CD14-positive monocyte (primary cell): Measurements from ENCODE around the gene HAPLN1. TPM values are rescaled to one million over a fixed set of nuclear protein-coding genes. Genes with fewer than 3 reads are reported as not detected.

Experiments
- DNase-seq, 3 donors: peaks; one replicate each; pipeline ENCODE4 v3.0.0-alpha.2; 2011 to 2022
- H2AFZ ChIP-seq: 2 replicates; pipeline ENCODE4 v1.6.0; 2012; ENCODE audit warnings: mild to moderate bottlenecking, low read depth, low read length, inconsistent platforms; ENCODE audit not compliant: insufficient read depth, poor library complexity, severe bottlenecking
- H3K27ac ChIP-seq, 2 donors: 1 replicate in 1 of 2; 2 replicates in 1 of 2; pipeline ENCODE4 v1.5.1; 2012 to 2013; ENCODE audit warnings: low read length in 2 of 2, control low read depth in 1 of 2, inconsistent platforms in 1 of 2, low read depth in 1 of 2, mild to moderate bottlenecking in 1 of 2
- H3K27me3 ChIP-seq, 2 donors: one replicate each; pipeline versions ENCODE4 v1.6.0 to v1.6.1; 2011 to 2013; ENCODE audit warnings: low read length in 2 of 2; ENCODE audit not compliant: control insufficient read depth in 2 of 2, insufficient read depth in 2 of 2
- H3K36me3 ChIP-seq, 2 donors: replicated peaks in 1 of 2; 1 replicate in 1 of 2; 2 replicates in 1 of 2; pipeline versions ENCODE4 v1.5.1 to v1.6.1; 2012 to 2013; ENCODE audit warnings: low read length in 2 of 2, control low read depth in 1 of 2, inconsistent platforms in 1 of 2, mild to moderate bottlenecking in 1 of 2; ENCODE audit not compliant: insufficient read depth in 2 of 2, control insufficient read depth in 1 of 2
- H3K4me1 ChIP-seq, 2 donors: 1 replicate in 1 of 2; 2 replicates in 1 of 2; pipeline versions ENCODE4 v1.5.1 to v1.6.1; 2012 to 2013; ENCODE audit warnings: low read length in 2 of 2, control low read depth in 1 of 2, inconsistent platforms in 1 of 2, mild to moderate bottlenecking in 1 of 2, moderate library complexity in 1 of 2; ENCODE audit not compliant: insufficient read depth in 2 of 2, control insufficient read depth in 1 of 2
- H3K4me2 ChIP-seq: replicated peaks from 2 replicates; pipeline ENCODE3; 2012; ENCODE audit warnings: low read length, moderate library complexity, mild to moderate bottlenecking; ENCODE audit not compliant: poor library complexity, severe bottlenecking; ENCODE audit errors: extremely low read depth
- H3K4me3 ChIP-seq, 3 experiments: fragments of 200-600 bp in 1 of 3; sonication (generic) in 1 of 3; replicated peaks in 1 of 3; 1 replicate in 2 of 3; 2 replicates in 1 of 3; pipeline ENCODE4 v1.5.1; 2011 to 2013; ENCODE audit warnings: low read length in 3 of 3, mild to moderate bottlenecking in 3 of 3, control low read depth in 2 of 3, low read depth in 2 of 3, inconsistent platforms in 1 of 3, moderate library complexity in 1 of 3
- H3K79me2 ChIP-seq: 2 replicates; pipeline ENCODE4 v1.6.0; 2012; ENCODE audit warnings: mild to moderate bottlenecking, control low read depth, inconsistent platforms, low read length, moderate library complexity; ENCODE audit not compliant: insufficient read depth
- H3K9ac ChIP-seq: 2 replicates; pipeline ENCODE4 v1.6.0; 2017; ENCODE audit warnings: low read length, mild to moderate bottlenecking; ENCODE audit not compliant: insufficient read depth, poor library complexity, severe bottlenecking
- H3K9me3 ChIP-seq, 2 donors: replicated peaks in 1 of 2; 1 replicate in 1 of 2; 2 replicates in 1 of 2; pipeline versions ENCODE4 v1.5.1 to v1.6.1; 2012 to 2013; ENCODE audit warnings: low read length in 2 of 2, control low read depth in 1 of 2; ENCODE audit not compliant: control insufficient read depth in 1 of 2, insufficient read depth in 1 of 2
- H4K20me1 ChIP-seq: 2 replicates; pipeline ENCODE4 v1.6.0; 2012; ENCODE audit warnings: mild to moderate bottlenecking, low read length, control low read depth, moderate library complexity; ENCODE audit not compliant: insufficient read depth
- H3K27ac Mint-ChIP-seq, 7 donors: one replicate each; pipeline ENCODE4 v1.8.0; 2020; ENCODE audit warnings: mild to moderate bottlenecking in 7 of 7, mixed read lengths in 7 of 7, moderate library complexity in 6 of 7, inconsistent platforms in 2 of 7
- H3K27me3 Mint-ChIP-seq, 3 donors: one replicate each; pipeline ENCODE4 v1.8.0; 2021 to 2022; ENCODE audit warnings: low read depth in 3 of 3, mild to moderate bottlenecking in 3 of 3, mixed read lengths in 3 of 3, moderate library complexity in 3 of 3, inconsistent platforms in 1 of 3
- H3K36me3 Mint-ChIP-seq, 2 donors: one replicate each; pipeline ENCODE4 v1.8.0; 2020; ENCODE audit warnings: mixed read lengths in 2 of 2, inconsistent platforms in 1 of 2, mild to moderate bottlenecking in 1 of 2
- H3K4me1 Mint-ChIP-seq: one replicate; pipeline ENCODE4 v1.8.0; 2020; ENCODE audit warnings: mild to moderate bottlenecking, mixed read lengths
- H3K4me3 Mint-ChIP-seq, 2 donors: one replicate each; pipeline ENCODE4 v1.8.0; 2020; ENCODE audit warnings: mild to moderate bottlenecking in 2 of 2, mixed read lengths in 2 of 2, moderate library complexity in 1 of 2
- H3K9me3 Mint-ChIP-seq, 7 donors: one replicate each; pipeline ENCODE4 v1.8.0; 2020 to 2022; ENCODE audit warnings: mixed read lengths in 7 of 7, mild to moderate bottlenecking in 6 of 7, moderate library complexity in 6 of 7, inconsistent platforms in 2 of 7
- CTCF ChIP-seq: fragments of 200-600 bp; IDR thresholded peaks from one replicate; pipeline ENCODE4 v1.8.0; 2022; ENCODE audit warnings: antibody characterized with exemption, mild to moderate bottlenecking
- WGBS: methylation state at CpG from one replicate; pipeline ENCODE4 v1.1.5; 2013; ENCODE audit warnings: missing lambda C conversion rate; ENCODE audit not compliant: insufficient coverage; 5-methylcytosine and 5-hydroxymethylcytosine counted together
- intact Hi-C, 2 donors: fragments of 100-400 bp; cut with micrococcal nuclease; formaldehyde crosslinking; loops; one replicate each; pipeline versions ENCODE4 v1.15.0 to v1.15.1; 2023
- polyA plus RNA-seq, 3 donors: library from polyadenylated mRNA; depleted of rRNA in 1 of 3; unstranded in 2 of 3; stranded (reverse) in 1 of 3; fragments of 300-500 nt in 2 of 3; fragments of >200 nt in 1 of 3; fragmentation: Illumina TruSeq in 2 of 3; gene quantifications; 1 replicate in 2 of 3; 2 replicates in 1 of 3; pipeline ENCODE4 v1.2.3, GENCODE V29; 2012 to 2021

Gene HAPLN1
- polyA plus RNA-seq, 3 donors, result not detected

- DNase-seq, result no peak
- no CpG with 5 or more reads among the region's 1 CpG for WGBS
- Histone ChIP-seq H3K4me3 (no peak overlapping the region), H3K27ac (no peak overlapping the region), H4K20me1 (no peaks in the 10 kb centered on the region), H3K4me2 (no peak overlapping the region), H3K27me3 (peaks cover 22 to 48% of the 10 kb centered on the region in 2 donors), H2AFZ (no peak overlapping the region), H3K36me3 (no peaks in the 10 kb centered on the region), H3K9me3 (no peaks in the 10 kb centered on the region), H3K79me2 (no peaks in the 10 kb centered on the region), H3K9ac (no peak overlapping the region), H3K4me1 (no peaks in the 10 kb centered on the region)
- no peak overlapping the region for H3K27ac Mint-ChIP-seq
- H3K4me3 Mint-ChIP-seq, result no peak overlapping the region
- peaks cover 10 to 31% (median 11%) of the 10 kb centered on the region in 3 donors for H3K27me3 Mint-ChIP-seq
- intact Hi-C loops, result no loop called here
- no peaks in the 10 kb centered on the region for H3K4me1 Mint-ChIP-seq
- H3K36me3 Mint-ChIP-seq, result no peaks in the 10 kb centered on the region
- H3K9me3 Mint-ChIP-seq, result peaks cover 0 to 5% (median 0%) of the 10 kb centered on the region in 7 donors
- no peak for TF ChIP-seq CTCF
Measured at GRCh38 chr5:83654427-83654994, 66.1 kb downstream of the HAPLN1 start.

DNA sequence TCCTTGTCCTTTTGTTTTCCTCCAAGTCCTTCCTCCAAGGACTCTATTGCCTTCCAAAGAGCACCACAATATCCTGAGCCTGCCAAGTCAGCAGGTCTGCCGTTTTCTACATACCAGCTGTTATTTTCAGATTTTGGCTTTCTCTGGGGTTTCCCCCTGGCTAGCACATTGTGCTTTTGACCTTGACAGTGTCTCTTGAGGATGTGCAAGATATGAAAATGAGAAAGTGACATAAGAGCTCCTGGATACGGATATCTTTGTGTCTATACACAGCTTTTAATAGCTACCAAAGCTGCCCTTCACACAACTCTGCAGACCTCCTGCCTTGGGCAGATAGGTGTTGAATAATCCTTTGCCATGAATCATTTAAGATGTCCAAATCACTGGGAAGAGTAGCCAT lies 67.0 kb downstream of the HAPLN1 start:
- H3K27me3 Mint-ChIP-seq, result peaks cover 9 to 28% (median 10%) of the 10 kb centered on the region in 3 donors
- H3K27ac Mint-ChIP-seq, result no peak overlapping the region
- intact Hi-C loops, result no loop called here
- H3K4me1 Mint-ChIP-seq, result no peaks in the 10 kb centered on the region
- WGBS, result 100% methylated on average over 1 of the region's 2 CpGs
- Histone ChIP-seq H3K27ac (no peak overlapping the region), H3K4me3 (no peak overlapping the region), H3K4me1 (no peaks in the 10 kb centered on the region), H3K9me3 (no peaks in the 10 kb centered on the region), H3K79me2 (no peaks in the 10 kb centered on the region), H2AFZ (no peak overlapping the region), H3K4me2 (no peak overlapping the region), H3K9ac (no peak overlapping the region), H4K20me1 (no peaks in the 10 kb centered on the region), H3K36me3 (no peaks in the 10 kb centered on the region), H3K27me3 (peaks cover 22 to 43% of the 10 kb centered on the region in 2 donors)
- H3K36me3 Mint-ChIP-seq, result no peaks in the 10 kb centered on the region
- peak overlapping the region in 1 of 2 donors; percentile 8 for H3K4me3 Mint-ChIP-seq
- peaks cover 0 to 3% (median 0%) of the 10 kb centered on the region in 7 donors for H3K9me3 Mint-ChIP-seq
- DNase-seq, result no peak
- no peak for TF ChIP-seq CTCF
